NCI-H2107 (cell line): ENCODE data around the gene PSTPIP1.

Experiments used
- DNase-seq: peaks from one replicate; lab custom pipeline; 2025; lab: John Stamatoyannopoulos, UW

The PSTPIP1 gene

DNA sequence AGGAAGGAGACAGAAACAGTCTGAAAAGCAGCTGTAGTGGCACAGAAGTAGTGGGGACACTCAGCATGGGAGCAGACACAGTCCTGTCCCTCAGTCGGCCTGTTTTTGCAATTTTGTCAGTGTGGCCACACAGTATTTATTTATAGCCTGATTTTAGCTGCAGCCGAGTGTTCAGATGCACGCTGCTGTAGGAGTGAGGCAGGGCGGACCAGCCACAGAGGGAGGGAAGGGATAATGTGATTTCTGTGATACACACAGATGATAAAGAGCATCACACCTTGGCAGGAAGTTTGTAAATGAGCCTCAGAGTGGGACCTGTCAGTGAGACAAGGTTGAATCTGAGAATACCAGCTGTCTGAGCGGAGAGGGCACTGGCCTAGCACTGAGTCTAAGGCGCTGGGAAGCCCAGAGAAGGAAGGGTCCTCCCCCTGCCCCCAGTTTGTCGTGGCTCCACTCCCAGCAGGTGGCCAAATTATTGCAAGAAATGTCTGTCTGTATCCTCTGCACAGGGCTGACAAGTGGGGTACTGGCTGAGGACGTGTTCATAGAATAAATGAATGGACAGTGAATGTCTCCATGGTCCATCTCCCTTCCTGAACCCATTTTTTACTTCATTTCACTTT lies 3.8 kb downstream of the PSTPIP1 start:
- DNase-seq, result no peak

DNA sequence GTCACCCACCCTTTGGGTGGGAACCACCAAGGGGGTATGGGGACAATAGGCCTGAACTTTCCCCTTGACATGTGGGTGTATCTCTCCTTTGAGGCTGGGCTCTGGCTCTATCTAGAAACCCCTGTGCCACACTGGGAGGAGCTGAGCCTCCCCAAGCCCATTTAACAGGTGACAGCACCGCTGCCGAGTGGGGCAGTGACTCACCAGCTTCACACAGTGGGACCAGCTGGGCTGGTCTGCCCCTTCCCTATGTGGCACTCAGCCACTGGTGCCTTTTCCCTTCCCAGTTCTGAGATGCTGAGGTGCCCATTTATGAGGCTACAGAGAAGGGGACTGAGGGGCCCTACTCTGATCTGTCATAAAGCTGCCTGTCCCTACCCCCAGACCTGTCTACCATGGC lies 5.1 kb downstream of the PSTPIP1 start:
- DNase-seq, result no peak

DNA sequence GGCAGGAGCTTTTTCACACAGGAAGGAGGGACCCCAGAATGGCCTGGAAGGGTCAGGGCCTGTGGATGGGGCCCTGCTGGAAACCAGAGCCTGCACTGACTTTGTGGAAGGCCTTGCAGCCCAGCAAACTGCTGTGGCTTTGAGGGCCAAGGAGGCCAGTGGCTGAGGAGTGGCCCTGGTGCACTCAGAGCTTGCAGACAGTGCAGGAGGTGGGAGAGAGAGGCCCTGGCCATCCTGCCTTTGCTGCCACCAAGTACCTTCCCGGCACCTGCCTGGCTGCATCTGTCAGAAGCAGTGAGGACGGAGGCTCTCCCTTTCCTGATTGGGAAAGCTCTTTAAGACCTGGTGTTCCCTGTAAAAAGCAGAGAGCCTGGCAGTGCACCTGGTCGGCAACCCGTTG lies 6.4 kb downstream of the PSTPIP1 start:
- DNase-seq, result no peak

DNA sequence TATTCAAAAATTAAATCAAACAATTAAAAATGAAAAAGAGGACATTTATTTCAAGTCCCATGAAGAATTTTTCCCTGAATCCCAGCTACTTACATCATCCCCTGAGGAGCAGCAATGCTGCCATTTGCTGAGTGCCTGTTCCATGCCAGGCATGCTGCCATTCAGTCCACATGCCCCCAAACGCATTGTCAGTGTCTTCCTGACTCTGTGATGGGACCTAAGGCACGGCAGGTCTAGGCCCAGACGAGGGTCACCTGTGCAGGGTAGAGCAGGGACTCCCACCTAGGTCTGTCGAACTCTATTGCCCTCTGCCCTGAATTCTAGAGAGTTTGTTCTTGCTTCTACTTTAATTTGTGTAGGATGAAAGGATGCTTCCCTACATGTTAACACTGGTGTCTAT lies 7.0 kb downstream of the PSTPIP1 start:
- DNase-seq, result no peak

DNA sequence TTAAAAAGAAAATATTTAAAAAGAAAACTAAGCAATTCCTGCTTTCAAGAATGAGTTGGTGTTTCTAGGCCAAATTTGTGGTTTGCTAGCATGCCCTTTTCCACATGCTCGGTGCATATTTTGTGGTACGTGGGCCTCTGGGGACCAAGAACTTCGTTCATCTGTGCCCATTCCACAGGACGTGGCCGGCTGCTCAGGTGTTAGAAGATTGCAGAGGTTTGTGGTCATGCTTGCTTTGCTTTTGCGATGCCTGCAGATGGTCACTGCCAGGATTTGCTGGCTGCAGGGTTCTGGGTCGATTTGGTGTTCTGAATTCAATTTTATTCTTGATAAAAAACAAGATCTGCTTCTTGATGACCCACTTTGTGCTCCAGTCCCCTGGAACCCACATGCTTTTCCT lies 7.5 kb downstream of the PSTPIP1 start:
- DNase-seq, result no peak

DNA sequence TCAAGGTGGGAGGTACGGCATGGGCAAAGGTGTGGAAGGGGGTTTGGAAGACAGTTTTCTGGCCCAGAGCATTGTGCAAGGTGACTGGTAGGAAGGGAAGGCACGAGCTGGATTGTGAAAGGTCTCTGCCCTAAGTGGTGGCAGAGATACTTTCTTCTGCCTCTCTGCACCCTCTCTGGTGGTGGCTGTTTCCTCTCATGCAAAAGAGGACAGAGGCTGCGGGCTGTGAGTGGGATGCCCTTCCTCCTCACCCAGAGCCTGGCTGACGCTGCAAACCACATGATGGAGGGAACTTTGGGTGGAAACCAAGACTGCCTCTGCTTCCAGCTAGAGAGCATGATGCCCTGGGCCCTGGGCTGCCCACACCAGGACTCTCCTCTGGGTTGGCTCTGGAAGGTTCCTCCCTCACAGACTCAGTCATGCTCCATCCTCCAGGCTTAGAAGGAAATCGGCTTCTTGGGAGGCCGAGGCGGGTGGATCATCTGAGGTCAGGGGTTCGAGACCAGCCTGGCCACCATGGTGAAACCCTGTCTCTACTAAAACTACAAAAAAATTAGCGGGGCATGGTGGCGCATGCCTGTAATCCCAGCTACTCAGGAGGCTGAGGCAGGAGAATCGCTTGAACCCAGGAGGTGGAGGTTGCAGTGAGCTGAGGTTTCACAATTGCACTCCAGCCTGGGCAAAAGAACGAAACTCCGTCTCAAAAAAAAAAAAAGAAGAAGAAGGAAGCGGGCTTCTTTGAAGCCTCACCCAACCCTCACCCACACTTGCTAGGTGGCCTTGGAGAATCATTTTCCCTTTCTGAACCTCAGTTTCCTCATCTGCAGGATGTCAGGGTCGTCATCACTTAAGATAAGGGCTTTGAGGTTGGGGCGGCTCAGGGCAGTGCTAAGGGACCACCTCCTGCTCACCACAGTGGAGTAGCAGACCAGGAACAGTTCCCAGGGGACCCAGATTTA lies 8.3 kb downstream of the PSTPIP1 start:
- no peak for DNase-seq

DNA sequence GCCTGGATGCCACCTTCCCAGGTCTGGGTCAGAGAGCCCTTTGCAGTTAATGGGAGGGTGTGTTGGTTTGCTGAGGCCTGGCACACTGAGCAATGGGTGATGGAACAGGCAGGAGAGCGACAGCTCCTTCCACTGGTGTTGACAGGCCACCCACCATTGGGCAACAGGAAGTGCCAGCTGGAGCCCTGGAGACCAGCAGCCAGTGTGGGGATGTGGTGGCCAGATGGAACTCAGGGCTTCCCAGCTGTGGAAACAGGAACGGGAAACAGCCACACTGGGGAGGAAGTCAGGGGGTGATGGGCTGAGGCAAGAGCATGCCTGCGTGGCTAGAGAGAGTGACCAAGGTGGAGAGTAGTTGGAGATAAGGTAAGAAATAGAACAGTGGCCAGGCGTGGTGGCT lies 9.3 kb downstream of the PSTPIP1 start:
- no peak for DNase-seq

DNA sequence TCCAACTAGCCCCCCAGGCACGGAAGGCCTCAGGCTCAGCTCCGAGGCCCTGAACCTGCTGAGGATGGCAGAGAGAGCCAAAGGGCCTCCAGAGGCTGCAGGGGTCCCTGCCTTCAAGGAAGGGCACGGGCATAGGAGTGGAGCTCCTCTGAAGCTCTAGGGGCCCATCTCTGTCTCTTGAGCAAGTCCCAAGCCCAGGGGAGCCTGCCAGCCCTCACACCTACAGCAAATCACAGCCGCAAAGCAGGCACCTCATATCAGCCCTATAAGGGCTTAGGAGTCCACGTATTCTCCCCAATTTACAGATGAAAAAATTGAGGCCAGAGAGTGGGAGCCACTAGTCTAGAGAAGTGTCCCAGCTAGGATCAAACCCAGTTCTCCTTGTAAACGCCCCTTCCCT lies 14.2 kb downstream of the PSTPIP1 start:
- DNase-seq, result no peak

DNA sequence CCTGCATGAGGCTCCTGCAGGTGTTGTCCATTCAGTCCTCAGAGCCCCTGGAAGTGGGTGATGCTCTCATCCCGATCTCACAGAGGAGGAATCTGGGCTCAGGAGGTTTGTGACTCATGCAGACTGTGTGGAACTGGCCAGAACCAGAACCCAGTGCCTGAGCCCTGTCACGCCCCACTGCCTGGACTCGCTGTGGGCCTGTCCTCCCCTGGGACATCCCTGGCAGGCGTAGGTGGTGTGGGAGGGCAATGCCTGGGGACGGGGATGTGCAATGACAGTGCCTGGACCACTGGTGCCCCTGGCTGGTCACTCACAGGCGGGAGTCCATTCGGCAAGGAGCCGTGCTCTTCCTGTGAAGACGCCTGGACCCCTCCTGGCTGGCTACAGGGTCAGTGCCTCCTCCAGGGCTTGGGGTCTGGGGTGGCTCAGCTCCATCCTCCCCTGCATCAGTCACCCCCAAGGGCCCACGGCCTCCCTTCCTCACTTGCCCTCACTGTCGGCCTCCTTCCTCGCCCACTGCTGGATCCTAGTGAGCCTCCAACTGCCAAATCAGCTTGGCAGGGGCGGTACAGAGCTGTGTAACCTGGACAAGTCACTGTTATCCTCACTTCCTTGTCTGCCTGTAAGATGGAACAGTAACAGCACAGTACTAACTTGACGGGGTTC lies 14.9 kb downstream of the PSTPIP1 start:
- no peak for DNase-seq

DNA sequence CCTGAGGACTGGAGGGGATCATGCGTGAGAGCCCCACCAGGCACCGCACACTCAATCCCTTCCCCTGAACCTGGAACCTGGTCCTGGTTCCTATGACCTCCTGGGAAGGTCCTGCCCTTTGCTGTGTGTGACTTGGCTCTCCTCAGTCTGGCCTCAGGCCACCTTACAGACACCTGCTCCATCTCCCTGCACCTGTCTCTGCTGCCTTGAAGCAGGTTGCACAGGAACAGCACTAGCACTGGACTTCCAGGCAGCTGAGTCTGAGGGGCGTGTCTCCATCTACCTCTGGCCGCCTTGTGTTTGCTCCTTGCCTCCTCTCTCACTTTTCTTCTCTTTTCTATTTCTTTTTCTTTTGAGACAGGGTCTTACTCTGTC lies 15.4 kb downstream of the PSTPIP1 start:
- DNase-seq, result no peak

DNA sequence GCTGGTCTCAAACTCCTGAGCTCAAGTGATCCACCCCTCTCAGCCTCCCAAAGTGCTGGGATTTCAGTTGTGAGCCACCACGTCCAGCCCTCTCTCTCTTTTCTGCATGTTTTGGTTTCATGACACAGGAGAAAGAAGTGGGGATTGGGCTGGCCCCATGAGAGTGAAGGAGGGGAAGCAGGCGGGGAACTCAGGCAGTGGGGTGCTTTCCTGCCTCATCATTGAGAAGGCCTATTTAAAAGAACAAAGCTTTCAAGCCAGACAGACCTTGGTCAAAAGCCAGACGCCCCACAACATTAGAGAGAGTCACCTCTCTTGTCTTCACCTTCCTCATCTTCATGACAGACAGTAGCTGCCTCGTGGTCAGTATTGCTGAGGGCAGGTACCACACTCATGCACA lies 15.9 kb downstream of the PSTPIP1 start:
- no peak for DNase-seq

DNA sequence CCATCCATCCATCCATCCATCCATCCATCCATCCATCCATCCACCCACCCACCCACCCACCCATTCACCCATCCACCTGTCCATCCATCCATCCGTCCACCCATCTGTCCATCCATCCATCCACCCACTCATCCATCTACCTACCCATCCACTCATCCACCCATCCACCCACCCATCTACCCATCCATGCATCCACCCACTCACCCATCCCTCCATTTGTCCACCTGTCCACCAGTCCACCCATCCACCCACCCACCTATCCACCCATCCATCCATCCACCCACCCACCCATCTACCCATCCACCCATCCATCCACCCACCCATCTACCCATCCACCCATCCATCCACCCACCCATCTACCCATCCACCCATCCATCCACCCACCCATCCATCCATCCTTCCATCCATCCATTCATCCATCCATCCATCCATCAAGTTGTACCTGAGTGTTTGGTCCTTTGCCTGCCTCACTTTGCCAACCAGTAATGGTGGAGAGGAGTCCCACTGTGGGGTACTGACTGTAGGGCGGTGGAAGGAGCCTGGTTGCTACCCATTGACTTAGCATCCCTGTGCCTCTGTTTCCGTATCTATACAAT lies 17.3 kb downstream of the PSTPIP1 start:
- DNase-seq, result no peak

DNA sequence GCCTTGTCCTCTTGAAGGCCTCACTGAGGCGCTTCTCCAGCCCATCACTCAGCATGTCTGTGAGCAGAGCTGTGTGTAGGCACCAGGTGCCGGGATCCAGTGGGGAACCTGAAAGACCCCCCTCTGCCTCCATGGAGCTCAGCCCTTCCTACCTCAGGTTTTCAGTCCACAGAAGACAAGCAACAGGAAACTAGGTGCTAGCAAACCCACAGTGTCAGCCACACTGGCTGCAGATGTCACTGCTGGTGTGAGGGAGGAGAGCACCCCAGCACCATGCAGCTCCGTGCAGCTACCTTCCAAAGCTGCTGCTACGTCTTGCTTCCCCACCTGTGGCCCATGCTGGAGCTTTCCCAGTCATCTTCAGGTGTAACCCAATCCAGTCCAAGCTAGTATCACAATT lies 17.9 kb downstream of the PSTPIP1 start:
- DNase-seq, result no peak

DNA sequence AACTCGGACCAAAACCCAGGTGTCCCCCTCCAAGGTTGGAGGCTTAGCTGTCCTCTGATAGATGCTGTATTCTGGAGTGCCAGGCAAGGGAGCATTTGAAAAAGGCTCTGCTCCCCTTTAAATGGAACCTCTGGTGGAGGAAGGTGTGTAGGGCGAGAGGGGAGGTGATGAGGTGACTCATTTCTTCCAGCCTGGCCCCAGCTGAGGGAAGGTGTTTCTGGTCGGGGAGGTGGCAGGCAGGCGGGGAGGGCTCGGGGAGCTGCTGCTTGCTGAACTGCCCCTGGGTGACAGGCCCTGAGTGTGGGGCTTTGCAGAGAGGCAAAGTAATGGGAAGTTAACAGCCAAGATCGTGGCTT lies 18.8 kb downstream of the PSTPIP1 start:
- no peak for DNase-seq

DNA sequence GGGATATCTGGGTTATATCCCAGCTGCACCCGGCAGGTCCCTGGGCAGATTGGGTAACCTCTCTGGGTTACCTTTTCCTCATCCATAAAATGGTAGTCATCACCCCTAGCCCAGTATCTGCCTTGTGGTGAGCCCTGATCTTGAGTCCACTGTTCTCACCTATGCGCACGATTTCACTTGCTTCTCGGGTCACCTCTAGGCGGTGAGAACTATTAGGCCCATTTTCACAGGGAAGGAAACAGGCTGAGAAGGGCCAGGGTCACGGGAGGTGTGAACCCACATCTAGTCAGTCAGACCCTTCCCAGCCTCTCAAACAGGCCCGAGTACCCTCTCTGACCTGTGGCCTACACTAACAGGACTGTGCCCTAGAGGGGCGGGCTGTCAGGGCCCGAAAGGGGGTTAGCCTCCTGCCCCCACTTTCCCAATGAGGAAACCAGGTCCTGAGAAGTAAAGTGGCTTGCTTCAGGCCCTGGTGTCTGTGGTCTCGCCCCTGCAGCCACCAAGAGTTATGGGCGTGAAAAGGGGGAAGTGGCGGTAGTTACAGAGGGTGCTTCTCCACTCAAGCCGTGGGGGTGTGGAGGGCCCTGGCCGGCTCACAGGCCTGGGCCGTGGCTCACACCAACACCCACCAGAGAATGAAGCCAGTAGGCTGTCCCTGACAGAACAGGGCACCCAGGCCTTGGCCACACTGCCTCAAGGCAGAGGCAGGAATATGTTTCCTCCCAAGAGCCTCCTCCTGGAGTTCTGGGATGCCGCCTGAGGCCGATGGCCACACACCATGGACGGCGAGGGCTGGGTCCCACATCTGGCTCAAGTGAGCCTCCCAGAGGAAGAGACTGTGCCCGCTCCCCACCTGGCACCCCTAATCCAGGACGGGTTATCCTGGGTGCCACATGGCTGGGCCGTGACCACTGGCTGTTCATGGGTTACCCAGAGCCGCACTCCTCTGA lies 19.5 kb downstream of the PSTPIP1 start:
- DNase-seq, result no peak

DNA sequence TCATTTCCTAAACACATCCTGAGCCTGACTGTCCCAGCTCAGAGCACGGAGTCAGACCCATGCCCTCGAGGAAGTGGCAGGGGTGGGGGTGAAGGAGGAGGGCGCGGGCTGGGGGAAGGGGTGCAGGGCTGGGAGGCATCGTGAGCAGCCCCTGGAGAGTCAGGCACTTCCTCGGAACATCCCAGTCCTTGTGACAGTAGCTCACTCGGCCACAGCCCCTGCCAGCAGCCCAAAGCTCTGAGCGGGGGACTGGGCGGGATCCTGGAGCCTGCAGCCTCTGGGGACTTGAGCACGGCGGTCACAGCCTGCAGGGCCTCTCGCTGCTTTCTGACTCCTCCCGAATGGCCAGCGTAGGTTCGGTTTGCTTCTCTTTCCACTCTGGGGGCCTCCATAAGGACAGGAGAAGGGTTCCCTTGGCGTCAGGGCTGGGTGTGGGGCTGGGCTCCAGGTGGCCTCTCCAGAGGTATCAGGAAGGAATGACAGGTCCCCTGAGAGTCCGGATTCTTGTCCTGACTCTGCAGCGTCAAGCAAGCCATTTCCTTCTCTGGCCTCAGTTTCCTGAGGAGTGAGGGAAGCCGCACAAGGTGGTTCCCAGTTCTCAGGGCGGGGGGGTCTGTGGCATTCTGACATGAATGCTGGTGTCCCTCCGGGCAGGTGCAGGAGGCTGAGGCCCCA lies 20.9 kb downstream of the PSTPIP1 start:
- no peak for DNase-seq

DNA sequence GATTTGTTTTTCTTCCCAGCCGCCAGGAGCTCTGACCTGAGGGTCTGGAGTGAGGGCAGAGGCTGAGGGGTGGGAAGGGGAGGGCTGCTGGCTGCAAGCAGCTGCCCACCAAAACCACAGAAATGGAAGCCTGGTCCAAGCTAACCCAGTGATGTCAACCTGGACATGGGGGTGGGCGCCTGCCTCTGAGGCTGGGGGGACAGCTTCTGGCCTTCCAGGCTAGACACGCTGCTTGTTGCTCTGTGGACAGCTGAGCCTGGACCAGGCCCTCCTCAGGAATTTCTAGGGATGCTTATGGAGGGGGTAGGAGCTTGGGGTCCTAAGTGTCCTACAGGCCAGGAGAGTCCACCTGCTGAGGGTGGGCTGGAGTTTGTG lies 21.4 kb downstream of the PSTPIP1 start:
- DNase-seq, result no peak

DNA sequence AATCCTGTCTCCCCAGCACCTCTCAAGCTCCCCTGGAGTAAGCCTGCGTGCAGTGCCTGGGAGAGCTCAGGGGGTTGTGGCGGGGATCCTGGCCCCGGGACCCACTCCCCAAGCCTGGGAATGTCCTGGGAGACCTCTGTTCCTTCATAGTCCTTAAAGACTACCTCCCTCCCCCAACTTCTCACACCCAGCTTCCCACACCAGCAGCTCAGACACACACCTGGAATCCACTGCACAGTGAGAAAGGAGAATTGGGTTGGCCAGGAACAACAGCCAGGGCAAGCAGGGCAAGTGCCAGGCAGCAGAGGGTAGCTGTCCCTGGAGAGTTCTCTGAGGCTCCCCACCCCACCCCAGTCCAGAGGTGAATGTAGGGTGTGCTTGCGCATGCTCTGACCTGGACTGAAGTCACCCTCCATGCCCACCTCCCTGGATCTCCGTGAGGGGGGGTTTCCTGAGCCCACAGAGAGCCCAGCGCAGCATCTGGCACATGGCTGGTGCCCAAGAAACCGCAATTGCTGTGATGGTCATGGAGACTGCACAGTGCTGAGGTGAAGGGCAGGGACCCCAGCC lies 22.2 kb downstream of the PSTPIP1 start:
- DNase-seq, result no peak

DNA sequence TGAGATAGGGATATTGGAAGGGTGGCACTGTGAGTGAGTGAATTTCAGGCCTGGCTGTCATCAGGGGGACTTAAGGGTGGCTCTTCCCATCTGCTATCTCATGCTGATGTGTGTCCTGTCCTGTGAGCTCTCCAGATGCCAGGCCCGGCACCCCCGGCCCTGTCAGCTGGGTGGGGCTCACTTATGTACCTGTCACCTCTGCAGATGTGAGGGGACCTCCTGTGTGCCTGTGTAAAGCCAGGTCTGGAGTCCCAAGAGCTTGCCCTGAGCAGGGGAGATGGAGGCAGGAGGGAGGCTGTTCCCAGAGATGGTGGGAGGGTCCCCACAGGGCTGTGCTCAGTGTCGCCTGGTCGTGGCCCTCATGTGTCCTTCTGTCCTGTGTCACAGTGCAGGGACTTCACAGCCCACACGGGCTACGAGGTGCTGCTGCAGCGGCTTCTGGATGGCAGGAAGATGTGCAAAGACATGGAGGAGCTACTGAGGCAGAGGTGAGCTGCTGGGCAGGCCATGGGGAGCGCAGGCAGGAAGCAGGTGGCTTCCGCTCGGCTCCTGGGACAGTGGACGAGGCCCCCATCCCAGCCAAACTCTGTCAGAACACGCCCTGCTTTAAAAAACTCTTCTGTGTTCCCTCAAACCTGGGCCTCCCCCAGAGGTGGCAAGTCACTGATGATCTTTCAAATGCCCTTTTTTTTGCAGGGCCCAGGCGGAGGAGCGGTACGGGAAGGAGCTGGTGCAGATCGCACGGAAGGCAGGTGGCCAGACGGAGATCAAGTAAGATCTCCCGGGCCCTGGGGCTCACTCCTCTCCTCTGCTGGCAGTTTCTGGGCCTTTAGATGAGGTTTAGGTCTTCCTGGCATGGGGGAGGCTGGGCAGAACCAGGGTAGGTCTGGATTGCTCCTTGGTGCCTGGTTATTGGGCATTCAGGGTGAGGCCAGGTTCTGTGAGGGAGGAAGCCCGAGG lies 23.1 kb downstream of the PSTPIP1 start:
- no peak for DNase-seq
